GM18519 (cell line): Measurements from ENCODE around the gene FARP2.

Experiments used
- ATAC-seq: cut with Tn5 transposase; IDR thresholded peaks from one replicate; pipeline ENCODE4 v1.9.1; 2021; ENCODE audit warnings: mild to moderate bottlenecking, moderate library complexity; ENCODE audit not compliant: unreplicated experiment, low FRiP score

FARP2 gene

GRCh38 chr2:241482126-241482955 is 126.3 kb downstream of the FARP2 start:
- no peak for ATAC-seq

GRCh38 chr2:241483305-241483704 is 127.2 kb downstream of the FARP2 start:
- ATAC-seq = no peak

DNA sequence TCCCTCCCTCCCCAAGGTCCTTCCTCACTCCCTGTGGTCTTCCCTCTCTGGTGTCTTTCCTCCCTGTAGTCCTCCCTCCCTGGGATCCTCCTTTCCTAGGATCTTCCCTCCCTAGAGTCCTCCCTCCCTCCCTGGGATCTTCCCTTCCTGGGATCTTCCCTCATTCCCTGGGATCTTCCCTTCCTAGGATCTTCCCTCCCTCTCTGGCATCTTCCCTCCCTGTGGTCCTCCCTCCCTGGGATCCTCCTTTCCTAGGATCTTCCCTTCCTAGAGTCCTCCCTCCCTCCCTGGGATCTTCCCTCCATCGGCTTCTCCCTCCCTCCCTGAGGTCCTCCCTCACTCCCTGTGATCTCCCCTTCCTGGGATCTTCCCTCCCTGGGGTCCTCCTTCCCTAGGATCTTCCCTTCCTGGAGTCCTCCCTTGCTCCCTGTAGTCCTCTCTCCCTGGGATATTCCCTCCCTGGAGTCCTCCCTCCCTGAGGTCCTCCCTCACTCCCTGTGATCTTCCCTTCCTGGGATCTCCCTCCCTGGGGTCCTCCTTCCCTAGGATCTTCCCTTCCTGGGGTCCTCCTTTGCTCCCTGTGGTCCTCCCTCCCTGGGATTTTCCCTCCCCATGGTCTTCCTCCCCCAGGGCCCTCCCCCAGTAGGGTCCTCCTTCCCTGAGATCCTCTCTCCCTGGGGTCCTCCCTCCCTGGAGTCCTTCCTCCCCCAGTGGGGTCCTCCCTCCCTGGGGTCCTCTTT is 129.3 kb downstream of the FARP2 start:
- no peak for ATAC-seq

DNA sequence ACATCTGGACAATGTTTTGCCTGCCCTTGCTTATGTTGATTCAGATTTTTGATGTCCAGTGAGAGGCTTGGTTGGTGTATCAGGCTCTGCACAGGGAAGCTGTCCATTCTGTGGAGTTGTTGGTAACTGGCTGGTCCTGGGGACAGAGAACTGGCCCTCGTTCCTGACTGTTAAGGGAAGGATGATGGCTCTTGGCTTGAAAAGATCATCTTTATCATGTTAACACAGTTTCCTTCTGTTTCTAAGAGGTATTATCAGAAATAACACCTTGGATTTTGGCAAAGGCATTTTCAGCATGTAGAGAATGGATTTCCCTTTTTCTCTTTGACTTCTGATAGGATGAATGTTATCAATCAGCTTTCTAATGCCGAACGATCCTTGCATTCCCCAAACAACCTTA is 133.0 kb downstream of the FARP2 start:
- ATAC-seq = no peak

- ATAC-seq = no peak
Measured at GRCh38 chr2:241489733-241490680, 133.9 kb downstream of the FARP2 start.

DNA sequence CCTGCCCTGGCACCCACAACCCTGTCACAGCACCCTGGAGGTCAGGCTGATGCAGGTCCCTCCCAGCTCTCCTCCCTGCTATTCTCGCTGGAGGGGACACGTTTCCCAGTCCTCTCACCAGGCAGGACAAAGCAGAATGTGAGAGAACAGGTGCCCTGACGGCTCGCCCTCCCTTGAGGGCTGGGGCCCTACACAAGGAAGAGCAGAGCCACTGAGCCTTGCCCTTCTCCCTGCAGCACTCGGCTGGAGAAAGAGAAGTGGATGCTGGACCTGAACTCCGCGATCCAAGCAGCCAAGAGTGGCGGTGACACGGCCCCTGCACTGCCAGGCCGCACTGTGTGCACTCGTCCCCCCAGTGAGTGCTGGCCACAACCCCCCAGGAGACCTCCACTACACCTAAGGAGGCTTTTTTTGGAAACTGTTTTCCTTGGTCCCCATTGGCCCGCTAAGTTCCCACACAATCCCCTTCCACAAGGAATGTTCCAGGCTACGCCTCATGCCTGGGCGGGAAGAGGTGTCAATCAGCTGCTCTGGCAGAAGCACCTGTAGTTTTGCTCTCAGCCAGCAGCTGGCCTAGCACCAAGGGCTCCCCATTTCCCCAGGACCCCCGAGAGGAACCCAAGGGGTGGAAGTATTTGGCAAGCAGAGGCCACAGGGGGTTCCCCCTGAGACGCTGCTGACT is 134.9 kb downstream of the FARP2 start:
- ATAC-seq = no peak

GRCh38 chr2:241491549-241492173 is 135.6 kb downstream of the FARP2 start:
- ATAC-seq = no peak

GRCh38 chr2:241492174-241492565 is 136.1 kb downstream of the FARP2 start:
- ATAC-seq = no peak

DNA sequence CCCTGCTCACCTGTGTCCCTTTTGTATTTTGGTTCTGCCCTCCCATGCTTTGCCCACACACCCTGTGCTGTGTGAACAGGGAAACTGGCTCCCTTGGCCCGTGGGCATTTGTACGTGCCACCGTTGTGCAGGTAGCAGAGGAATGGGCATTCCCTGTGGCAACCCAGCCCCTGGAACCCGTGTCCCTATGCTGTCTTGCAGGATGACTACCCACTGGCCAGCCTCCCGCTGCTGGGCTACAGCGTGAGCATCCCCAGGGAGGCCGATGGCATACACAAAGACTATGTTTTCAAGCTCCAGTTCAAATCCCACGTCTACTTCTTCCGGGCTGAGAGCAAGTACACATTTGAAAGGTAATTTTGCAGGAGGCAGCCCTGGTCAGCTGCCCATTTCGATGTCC is 137.0 kb downstream of the FARP2 start:
- no peak for ATAC-seq

GRCh38 chr2:241494311-241494908 is 138.3 kb downstream of the FARP2 start:
- ATAC-seq = no peak

GRCh38 chr2:241495172-241496002 is 139.3 kb downstream of the FARP2 start:
- no peak for ATAC-seq

- ATAC-seq = no peak
Measured at GRCh38 chr2:241496003-241496707, 140.1 kb downstream of the FARP2 start.

DNA sequence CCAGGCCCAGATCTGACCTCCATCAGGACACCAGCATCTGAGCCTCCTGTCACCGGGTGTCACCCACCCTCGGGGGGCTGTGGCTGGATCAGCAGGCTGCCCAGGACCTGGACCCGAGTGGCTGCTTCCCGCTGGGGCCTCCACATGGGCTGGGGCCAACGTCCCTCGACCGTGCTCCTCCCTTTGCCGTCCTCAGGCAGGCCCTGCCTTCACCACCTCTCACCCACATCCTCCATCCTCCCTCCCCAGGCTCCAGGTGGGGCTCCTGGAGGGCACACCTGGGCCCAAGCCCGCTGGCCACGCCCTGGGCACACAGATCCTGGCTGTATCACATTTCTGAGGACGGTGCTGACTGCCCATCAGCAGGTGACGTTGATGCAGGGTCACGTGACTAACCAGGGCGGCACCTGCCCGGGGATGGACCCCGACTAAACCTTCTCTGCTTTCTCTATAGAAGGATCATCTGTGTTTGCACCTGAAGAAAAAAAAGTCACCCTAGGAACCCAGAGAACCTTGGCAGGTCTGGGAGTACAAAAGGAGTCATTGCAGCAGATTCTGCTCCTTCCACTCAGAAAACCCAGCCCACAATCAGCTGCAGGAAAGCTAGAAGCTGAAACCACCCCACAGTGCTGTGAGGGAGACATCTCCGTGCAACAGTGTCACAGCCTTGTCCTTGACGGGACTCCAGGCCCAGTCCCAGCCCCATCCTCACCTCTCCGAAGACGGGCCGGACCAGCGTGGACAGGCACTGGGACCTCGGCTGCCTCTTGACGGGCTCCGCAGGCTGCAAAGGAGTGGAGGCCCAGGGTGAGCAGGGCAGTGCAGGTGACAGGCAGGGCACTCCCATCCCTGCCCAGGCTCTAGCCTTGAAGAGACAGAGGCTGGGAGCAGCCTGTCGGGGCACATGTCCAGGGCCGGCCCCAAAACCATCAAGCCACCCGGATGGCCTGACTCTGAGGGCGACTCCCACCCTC is 141.1 kb downstream of the FARP2 start:
- ATAC-seq = no peak

GRCh38 chr2:241498115-241499070 is 142.3 kb downstream of the FARP2 start:
- no peak for ATAC-seq

- ATAC-seq = no peak
Measured at GRCh38 chr2:241499146-241499965, 143.3 kb downstream of the FARP2 start.
